Measurements from ENCODE around the gene SCG3. TPM values are rescaled to one million over a fixed set of nuclear protein-coding genes. Genes with fewer than 3 reads are reported as not detected.

SCG3 gene
- total RNA-seq, 2 donors from 2014 or later: 2.9 to 6.3 TPM

- H3K4me1 ChIP-seq: no peaks in the 10 kb centered on the region
- TF ChIP-seq, protein P1, sequence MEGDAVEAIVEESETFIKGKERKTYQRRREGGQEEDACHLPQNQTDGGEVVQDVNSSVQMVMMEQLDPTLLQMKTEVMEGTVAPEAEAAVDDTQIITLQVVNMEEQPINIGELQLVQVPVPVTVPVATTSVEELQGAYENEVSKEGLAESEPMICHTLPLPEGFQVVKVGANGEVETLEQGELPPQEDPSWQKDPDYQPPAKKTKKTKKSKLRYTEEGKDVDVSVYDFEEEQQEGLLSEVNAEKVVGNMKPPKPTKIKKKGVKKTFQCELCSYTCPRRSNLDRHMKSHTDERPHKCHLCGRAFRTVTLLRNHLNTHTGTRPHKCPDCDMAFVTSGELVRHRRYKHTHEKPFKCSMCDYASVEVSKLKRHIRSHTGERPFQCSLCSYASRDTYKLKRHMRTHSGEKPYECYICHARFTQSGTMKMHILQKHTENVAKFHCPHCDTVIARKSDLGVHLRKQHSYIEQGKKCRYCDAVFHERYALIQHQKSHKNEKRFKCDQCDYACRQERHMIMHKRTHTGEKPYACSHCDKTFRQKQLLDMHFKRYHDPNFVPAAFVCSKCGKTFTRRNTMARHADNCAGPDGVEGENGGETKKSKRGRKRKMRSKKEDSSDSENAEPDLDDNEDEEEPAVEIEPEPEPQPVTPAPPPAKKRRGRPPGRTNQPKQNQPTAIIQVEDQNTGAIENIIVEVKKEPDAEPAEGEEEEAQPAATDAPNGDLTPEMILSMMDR (IDR thresholded peaks at IDR 0.05): no peak
- DNase-seq (no peak), ATAC-seq (no peak)
- no peaks in the 10 kb centered on the region for H3K9me3 ChIP-seq
- no peak overlapping the region for H3K4me3 ChIP-seq
- intact Hi-C loops (cut with DNase I): no loop called here
- H3K27me3 ChIP-seq: no peaks in the 10 kb centered on the region
- 77 to 80% methylated on average over 3 of the region's 3 CpGs for WGBS, 2 donors
- H3K27ac ChIP-seq: no peak overlapping the region
- no peaks in the 10 kb centered on the region for H3K36me3 ChIP-seq (replicated peaks in 1 of 2; ENCODE audit: insufficient read depth in 1 of 2, low read depth in 2 of 2)
Measured at GRCh38 chr15:51658664-51659063, 22.6 kb upstream of the SCG3 start.

DNA sequence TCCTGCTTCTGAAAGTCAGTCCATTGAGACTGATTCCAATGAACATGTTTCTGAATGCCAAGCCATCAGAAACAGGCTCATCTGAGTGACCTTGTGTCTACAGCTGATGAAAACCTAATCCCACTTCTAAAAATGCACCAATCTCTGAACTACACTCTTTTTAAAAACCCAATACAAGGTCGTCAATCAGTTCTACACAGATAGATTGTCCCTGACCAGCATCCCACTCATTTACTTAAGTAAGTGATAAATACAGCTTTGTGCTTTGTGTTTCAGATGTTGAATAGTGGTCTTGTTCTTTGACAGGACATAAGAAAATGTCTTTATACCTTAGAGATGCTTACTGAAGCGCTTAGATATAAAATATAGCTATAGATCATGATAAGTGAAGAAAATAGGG, 20.2 kb upstream of the SCG3 start:
- 80% methylated on average over 2 of the region's 2 CpGs for WGBS, 2 donors
- no peaks in the 10 kb centered on the region for H3K27me3 ChIP-seq
- H3K36me3 ChIP-seq (replicated peaks in 1 of 2; ENCODE audit: insufficient read depth in 1 of 2, low read depth in 2 of 2): no peaks in the 10 kb centered on the region
- no peak overlapping the region for H3K4me3 ChIP-seq
- no peaks in the 10 kb centered on the region for H3K9me3 ChIP-seq
- H3K27ac ChIP-seq: no peak overlapping the region
- no peak for ATAC-seq
- intact Hi-C loops (cut with DNase I): no loop called here
- TF ChIP-seq, protein P1 (IDR thresholded peaks at IDR 0.05): no peak
- no peak for TF ChIP-seq POLR2A (IDR thresholded peaks at IDR 0.05)
- H3K4me1 ChIP-seq: no peaks in the 10 kb centered on the region
- no peak for DNase-seq

DNA sequence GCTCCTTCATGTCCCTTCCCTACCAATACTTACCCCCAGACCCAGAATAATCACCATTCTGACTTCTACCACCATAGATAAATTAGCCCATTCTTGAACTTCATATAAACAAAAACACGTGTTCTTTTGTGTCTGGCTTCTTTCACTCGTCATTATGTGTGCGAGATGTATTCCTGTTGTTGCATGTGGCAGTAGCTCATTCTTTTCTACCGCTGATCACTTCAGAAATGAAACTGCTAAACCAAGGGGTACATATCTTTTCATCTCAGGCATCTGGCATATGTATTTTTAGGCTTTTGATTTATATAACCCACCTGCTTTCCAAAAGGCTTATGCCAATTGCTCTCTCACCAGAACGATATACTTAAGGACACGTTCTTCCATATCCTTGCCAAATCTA, 13.8 kb upstream of the SCG3 start:
- H3K36me3 ChIP-seq (replicated peaks in 1 of 2; ENCODE audit: insufficient read depth in 1 of 2, low read depth in 2 of 2): no peaks in the 10 kb centered on the region
- intact Hi-C loops (cut with DNase I): no loop called here
- H3K27me3 ChIP-seq: no peaks in the 10 kb centered on the region
- TF ChIP-seq, protein P1 (IDR thresholded peaks at IDR 0.05): no peak
- TF ChIP-seq POLR2A (IDR thresholded peaks at IDR 0.05): no peak
- DNase-seq (no peak), ATAC-seq (no peak)
- WGBS, 2 donors: 67 to 70% methylated on average over 6 of the region's 6 CpGs
- no peak overlapping the region for H3K4me3 ChIP-seq
- no peaks in the 10 kb centered on the region for H3K9me3 ChIP-seq
- no peaks in the 10 kb centered on the region for H3K4me1 ChIP-seq
- H3K27ac ChIP-seq: no peak overlapping the region

- TF ChIP-seq, protein P1 (IDR thresholded peaks at IDR 0.05): no peak
- TF ChIP-seq POLR2A (IDR thresholded peaks at IDR 0.05): no peak
- ATAC-seq: no peak
Measured at GRCh38 chr15:51668446-51668845, 12.9 kb upstream of the SCG3 start.

GRCh38 chr15:51669381-51669780, 11.9 kb upstream of the SCG3 start:
- Histone ChIP-seq H3K27ac (no peak overlapping the region), H3K4me3 (no peak overlapping the region), H3K27me3 (no peaks in the 10 kb centered on the region), H3K36me3 (replicated peaks in 1 of 2; ENCODE audit: insufficient read depth in 1 of 2, low read depth in 2 of 2) (no peaks in the 10 kb centered on the region), H3K9me3 (no peaks in the 10 kb centered on the region), H3K4me1 (no peaks in the 10 kb centered on the region)
- WGBS, 2 donors: 61 to 74% methylated on average over 2 of the region's 2 CpGs
- no peak for DNase-seq
- intact Hi-C loops (cut with DNase I): no loop called here
- no peak for ATAC-seq
- TF ChIP-seq, protein P1 (IDR thresholded peaks at IDR 0.05): no peak
- TF ChIP-seq POLR2A (IDR thresholded peaks at IDR 0.05): no peak

More at GRCh38 chr15:51668446-51668845, 12.9 kb upstream of the SCG3 start:
- no peaks in the 10 kb centered on the region for H3K27me3 ChIP-seq
- H3K9me3 ChIP-seq: no peaks in the 10 kb centered on the region
- H3K4me3 ChIP-seq: no peak overlapping the region
- intact Hi-C loops (cut with DNase I): no loop called here
- DNase-seq: no peak
- no peaks in the 10 kb centered on the region for H3K36me3 ChIP-seq (replicated peaks in 1 of 2; ENCODE audit: insufficient read depth in 1 of 2, low read depth in 2 of 2)
- no peak overlapping the region for H3K27ac ChIP-seq
- WGBS, 2 donors: 75 to 76% methylated on average over 5 of the region's 5 CpGs
- no peaks in the 10 kb centered on the region for H3K4me1 ChIP-seq
